ENCODE results near the gene ZNF3.
A peak's percentile ranks its signal among the peaks of the same experiment; 100 is the strongest.

The ZNF3 gene

DNA sequence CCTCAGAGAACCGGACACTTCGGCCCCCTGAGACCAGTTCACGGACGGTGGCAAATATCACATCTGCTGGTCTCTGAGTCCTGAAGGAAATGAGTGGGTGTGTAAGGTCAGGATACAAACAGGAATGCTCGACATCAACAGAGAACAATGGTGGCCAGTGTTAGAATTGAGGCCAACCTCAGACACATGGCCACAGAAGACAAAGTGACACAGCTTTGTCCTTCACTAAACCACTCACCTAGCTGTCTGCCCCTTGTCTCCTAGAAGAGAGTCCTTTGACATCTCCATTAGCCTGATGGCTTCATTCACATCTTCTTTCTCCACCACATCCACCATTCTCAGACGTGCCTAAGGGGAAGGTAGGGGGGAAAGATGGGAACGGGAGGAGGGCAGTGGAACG, 11.5 kb upstream of the ZNF3 start (continued):
- TF ChIP-seq, protein P1, sequence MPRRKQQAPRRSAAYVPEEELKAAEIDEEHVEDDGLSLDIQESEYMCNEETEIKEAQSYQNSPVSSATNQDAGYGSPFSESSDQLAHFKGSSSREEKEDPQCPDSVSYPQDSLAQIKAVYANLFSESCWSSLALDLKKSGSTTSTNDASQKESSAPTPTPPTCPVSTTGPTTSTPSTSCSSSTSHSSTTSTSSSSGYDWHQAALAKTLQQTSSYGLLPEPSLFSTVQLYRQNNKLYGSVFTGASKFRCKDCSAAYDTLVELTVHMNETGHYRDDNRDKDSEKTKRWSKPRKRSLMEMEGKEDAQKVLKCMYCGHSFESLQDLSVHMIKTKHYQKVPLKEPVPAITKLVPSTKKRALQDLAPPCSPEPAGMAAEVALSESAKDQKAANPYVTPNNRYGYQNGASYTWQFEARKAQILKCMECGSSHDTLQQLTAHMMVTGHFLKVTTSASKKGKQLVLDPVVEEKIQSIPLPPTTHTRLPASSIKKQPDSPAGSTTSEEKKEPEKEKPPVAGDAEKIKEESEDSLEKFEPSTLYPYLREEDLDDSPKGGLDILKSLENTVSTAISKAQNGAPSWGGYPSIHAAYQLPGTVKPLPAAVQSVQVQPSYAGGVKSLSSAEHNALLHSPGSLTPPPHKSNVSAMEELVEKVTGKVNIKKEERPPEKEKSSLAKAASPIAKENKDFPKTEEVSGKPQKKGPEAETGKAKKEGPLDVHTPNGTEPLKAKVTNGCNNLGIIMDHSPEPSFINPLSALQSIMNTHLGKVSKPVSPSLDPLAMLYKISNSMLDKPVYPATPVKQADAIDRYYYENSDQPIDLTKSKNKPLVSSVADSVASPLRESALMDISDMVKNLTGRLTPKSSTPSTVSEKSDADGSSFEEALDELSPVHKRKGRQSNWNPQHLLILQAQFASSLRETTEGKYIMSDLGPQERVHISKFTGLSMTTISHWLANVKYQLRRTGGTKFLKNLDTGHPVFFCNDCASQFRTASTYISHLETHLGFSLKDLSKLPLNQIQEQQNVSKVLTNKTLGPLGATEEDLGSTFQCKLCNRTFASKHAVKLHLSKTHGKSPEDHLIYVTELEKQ (tag by site-specific recombination; IDR thresholded peaks at IDR 0.05; ENCODE audit: borderline replicate concordance): no peak
- no peak for TF ChIP-seq ZNF416 (tag by site-specific recombination; IDR thresholded peaks at IDR 0.05)
- no peak for TF ChIP-seq ZNF214 (tag by site-specific recombination; IDR thresholded peaks at IDR 0.05; ENCODE audit: borderline replicate concordance)

DNA sequence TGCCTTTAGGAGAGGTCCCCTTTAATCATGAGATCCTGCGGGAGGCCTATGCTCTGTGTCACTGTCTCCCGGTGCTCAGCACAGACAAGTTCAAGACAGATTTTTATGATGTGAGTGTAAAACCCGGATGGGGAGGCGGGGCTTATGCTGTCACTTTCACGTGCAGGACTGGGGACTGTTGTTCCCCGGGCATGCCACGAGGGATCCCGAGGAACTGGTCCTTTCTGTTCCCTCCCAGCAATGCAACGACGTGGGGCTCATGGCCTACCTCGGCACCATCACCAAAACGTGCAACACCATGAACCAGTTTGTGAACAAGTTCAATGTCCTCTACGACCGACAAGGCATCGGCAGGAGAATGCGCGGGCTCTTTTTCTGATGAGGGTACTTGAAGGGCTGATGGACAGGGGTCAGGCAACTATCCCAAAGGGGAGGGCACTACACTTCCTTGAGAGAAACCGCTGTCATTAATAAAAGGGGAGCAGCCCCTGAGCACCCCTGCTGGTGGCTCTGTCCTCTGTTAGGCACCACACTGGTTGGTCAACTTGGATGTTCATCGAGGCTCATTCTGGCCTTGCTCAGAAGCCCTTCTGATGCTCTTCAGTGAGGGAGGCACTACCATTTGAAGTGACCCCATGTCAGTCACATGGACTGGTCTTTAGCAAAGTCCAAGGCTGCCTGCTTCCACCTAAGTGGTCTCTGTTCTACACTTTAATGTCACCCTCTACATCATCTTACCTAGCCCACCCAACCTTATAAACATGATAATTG, 10.1 kb upstream of the ZNF3 start:
- peaks cover 8% of the 10 kb centered on the region for H3K4me1 ChIP-seq (ENCODE audit: control insufficient read depth, insufficient read depth, low read length)
- POLR2A ChIA-PET: interaction anchor here (1.1 to 7.9 kb wide), 5 partner anchors 9 to 57 kb away, joined by 3 to 115 read pairs (median 4); partner anchors contain the start of genes AP4M1, LAMTOR4, MBLAC1 and MCM7
- TF ChIP-seq, protein P2, sequence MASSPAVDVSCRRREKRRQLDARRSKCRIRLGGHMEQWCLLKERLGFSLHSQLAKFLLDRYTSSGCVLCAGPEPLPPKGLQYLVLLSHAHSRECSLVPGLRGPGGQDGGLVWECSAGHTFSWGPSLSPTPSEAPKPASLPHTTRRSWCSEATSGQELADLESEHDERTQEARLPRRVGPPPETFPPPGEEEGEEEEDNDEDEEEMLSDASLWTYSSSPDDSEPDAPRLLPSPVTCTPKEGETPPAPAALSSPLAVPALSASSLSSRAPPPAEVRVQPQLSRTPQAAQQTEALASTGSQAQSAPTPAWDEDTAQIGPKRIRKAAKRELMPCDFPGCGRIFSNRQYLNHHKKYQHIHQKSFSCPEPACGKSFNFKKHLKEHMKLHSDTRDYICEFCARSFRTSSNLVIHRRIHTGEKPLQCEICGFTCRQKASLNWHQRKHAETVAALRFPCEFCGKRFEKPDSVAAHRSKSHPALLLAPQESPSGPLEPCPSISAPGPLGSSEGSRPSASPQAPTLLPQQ (tag by site-specific recombination; IDR thresholded peaks at IDR 0.05): 0 out of 2 replicates have a peak, but pooled peaks have one; percentile 6
- peak; percentile 16; the same call in 1 of the 2 replicates for TF ChIP-seq ZNF660 (tag by site-specific recombination; IDR thresholded peaks at IDR 0.05)
- peak; percentile 44 for TF ChIP-seq ZNF629 (tag by site-specific recombination; IDR thresholded peaks at IDR 0.05)
- TF ChIP-seq, protein P3, sequence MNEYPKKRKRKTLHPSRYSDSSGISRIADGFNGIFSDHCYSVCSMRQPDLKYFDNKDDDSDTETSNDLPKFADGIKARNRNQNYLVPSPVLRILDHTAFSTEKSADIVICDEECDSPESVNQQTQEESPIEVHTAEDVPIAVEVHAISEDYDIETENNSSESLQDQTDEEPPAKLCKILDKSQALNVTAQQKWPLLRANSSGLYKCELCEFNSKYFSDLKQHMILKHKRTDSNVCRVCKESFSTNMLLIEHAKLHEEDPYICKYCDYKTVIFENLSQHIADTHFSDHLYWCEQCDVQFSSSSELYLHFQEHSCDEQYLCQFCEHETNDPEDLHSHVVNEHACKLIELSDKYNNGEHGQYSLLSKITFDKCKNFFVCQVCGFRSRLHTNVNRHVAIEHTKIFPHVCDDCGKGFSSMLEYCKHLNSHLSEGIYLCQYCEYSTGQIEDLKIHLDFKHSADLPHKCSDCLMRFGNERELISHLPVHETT (tag by site-specific recombination; IDR thresholded peaks at IDR 0.05): no peak
- TF ChIP-seq ZNF747 (tag by site-specific recombination; IDR thresholded peaks at IDR 0.05): no peak
- no peak for TF ChIP-seq KLF16 (tag by site-specific recombination; IDR thresholded peaks at IDR 0.05)
- no peak for TF ChIP-seq MYNN (tag by site-specific recombination; IDR thresholded peaks at IDR 0.05; ENCODE audit: borderline replicate concordance)
- TF ChIP-seq ZNF560 (tag by site-specific recombination; IDR thresholded peaks at IDR 0.05; ENCODE audit: borderline replicate concordance): no peak
- peak; percentile 23; the same call in 1 of the 2 replicates for TF ChIP-seq ZBTB44 (tag by site-specific recombination; IDR thresholded peaks at IDR 0.05)
- TF ChIP-seq PRDM10 (tag by site-specific recombination; IDR thresholded peaks at IDR 0.05): peak; percentile 79
- TF ChIP-seq ZNF24 (tag by site-specific recombination; IDR thresholded peaks at IDR 0.05): 0 out of 2 replicates have a peak, but pooled peaks have one; percentile 15
- TF ChIP-seq, protein P4, sequence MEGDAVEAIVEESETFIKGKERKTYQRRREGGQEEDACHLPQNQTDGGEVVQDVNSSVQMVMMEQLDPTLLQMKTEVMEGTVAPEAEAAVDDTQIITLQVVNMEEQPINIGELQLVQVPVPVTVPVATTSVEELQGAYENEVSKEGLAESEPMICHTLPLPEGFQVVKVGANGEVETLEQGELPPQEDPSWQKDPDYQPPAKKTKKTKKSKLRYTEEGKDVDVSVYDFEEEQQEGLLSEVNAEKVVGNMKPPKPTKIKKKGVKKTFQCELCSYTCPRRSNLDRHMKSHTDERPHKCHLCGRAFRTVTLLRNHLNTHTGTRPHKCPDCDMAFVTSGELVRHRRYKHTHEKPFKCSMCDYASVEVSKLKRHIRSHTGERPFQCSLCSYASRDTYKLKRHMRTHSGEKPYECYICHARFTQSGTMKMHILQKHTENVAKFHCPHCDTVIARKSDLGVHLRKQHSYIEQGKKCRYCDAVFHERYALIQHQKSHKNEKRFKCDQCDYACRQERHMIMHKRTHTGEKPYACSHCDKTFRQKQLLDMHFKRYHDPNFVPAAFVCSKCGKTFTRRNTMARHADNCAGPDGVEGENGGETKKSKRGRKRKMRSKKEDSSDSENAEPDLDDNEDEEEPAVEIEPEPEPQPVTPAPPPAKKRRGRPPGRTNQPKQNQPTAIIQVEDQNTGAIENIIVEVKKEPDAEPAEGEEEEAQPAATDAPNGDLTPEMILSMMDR (tag by site-specific recombination; IDR thresholded peaks at IDR 0.05): peak; percentile 21; the same call in 1 of the 2 replicates
- TF ChIP-seq ZNF561 (tag by site-specific recombination; IDR thresholded peaks at IDR 0.05; ENCODE audit: borderline replicate concordance): no peak
- TF ChIP-seq, protein P5, sequence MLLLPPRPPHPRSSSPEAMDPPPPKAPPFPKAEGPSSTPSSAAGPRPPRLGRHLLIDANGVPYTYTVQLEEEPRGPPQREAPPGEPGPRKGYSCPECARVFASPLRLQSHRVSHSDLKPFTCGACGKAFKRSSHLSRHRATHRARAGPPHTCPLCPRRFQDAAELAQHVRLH (tag by site-specific recombination; IDR thresholded peaks at IDR 0.05): no peak
- TF ChIP-seq SP2 (tag by site-specific recombination; IDR thresholded peaks at IDR 0.05): 0 out of 2 replicates have a peak, but pooled peaks have one; percentile 18

More for the DNA sequence above, 10.1 kb upstream of the ZNF3 start:
- CTCF ChIA-PET: interaction anchor here (0.7 kb wide), 1 partner anchor 9 kb away, joined by 3 read pairs; no protein-coding TSS in a partner anchor
- peaks cover 30 to 64% of the 10 kb centered on the region in 2 experiments for H3K36me3 ChIP-seq (ENCODE audit: control insufficient read depth in 2 of 2, insufficient read depth in 1 of 2, low read length in 2 of 2)
- no peak overlapping the region for H3K4me3 ChIP-seq (ENCODE audit: low read depth, low read length)
- H3K27ac ChIP-seq (ENCODE audit: extremely low read depth, low read depth, low read length): no peak overlapping the region; the same call in 1 of the 2 replicates
- no peaks in the 10 kb centered on the region for H3K9me3 ChIP-seq (ENCODE audit: control insufficient read depth, insufficient read depth, low read depth, low read length)

Measured in HEK293 (cell line).